Fibroblast of the aortic adventitia (primary cell): ENCODE results near the gene DMP1. TPM values are rescaled to one million over a fixed set of nuclear protein-coding genes. Genes with fewer than 3 reads are reported as not detected.

ENCODE experiments used
- DNase-seq: peaks from one replicate; pipeline ENCODE4 v3.0.0-alpha.2; 2010; ENCODE audit warnings: low read depth
- H3K4me3 ChIP-seq: 2 replicates; pipeline ENCODE4 v1.5.1; 2011; ENCODE audit warnings: low read depth, mild to moderate bottlenecking, control low read depth, low read length, moderate library complexity
- total RNA-seq: library from RNA; depleted of rRNA; stranded (reverse); fragments of >200 nt; gene quantifications from 2 replicates; pipeline ENCODE4 v1.2.3, GENCODE V29; 2012; ENCODE audit warnings: low replicate concordance
- TF ChIP-seq, protein P1 (sequence below): IDR thresholded peaks from 2 replicates; pipeline ENCODE4 v1.5.1; 2011; ENCODE audit warnings: mild to moderate bottlenecking, low read length, control low read depth, inconsistent platforms; ENCODE audit not compliant: insufficient read depth

Gene DMP1
- total RNA-seq, result not detected in 2 replicates

GRCh38 chr4:87649980-87650379 lies at the start of gene DMP1:
Gene DMP1 (plus strand): TSS chr4:87650280. CDS start chr4:87656493, 6,213 bp downstream.
- DNase-seq, result no peak
- TF ChIP-seq, protein P1, sequence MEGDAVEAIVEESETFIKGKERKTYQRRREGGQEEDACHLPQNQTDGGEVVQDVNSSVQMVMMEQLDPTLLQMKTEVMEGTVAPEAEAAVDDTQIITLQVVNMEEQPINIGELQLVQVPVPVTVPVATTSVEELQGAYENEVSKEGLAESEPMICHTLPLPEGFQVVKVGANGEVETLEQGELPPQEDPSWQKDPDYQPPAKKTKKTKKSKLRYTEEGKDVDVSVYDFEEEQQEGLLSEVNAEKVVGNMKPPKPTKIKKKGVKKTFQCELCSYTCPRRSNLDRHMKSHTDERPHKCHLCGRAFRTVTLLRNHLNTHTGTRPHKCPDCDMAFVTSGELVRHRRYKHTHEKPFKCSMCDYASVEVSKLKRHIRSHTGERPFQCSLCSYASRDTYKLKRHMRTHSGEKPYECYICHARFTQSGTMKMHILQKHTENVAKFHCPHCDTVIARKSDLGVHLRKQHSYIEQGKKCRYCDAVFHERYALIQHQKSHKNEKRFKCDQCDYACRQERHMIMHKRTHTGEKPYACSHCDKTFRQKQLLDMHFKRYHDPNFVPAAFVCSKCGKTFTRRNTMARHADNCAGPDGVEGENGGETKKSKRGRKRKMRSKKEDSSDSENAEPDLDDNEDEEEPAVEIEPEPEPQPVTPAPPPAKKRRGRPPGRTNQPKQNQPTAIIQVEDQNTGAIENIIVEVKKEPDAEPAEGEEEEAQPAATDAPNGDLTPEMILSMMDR, result no peak
- no peak within 1 kb of the TSS for H3K4me3 ChIP-seq

GRCh38 chr4:87601361-87601760 lies 48.7 kb upstream of the DMP1 start:
- no peak overlapping the region for H3K4me3 ChIP-seq
- TF ChIP-seq, protein P1, result no peak
- no peak for DNase-seq

- no peak within 1 kb of the TSS for H3K4me3 ChIP-seq
- TF ChIP-seq, protein P1, result no peak
- DNase-seq, result no peak
Observed at GRCh38 chr4:87608229-87608628, 41.9 kb upstream of the DMP1 start, which contains the start of gene DSPP. Gene DSPP (plus strand): TSS chr4:87608529. CDS start chr4:87610909, 2,380 bp downstream.

- no peak overlapping the region for H3K4me3 ChIP-seq
- DNase-seq, result no peak
- TF ChIP-seq, protein P1, result no peak
Observed at GRCh38 chr4:87614292-87614890, 35.7 kb upstream of the DMP1 start.

DNA sequence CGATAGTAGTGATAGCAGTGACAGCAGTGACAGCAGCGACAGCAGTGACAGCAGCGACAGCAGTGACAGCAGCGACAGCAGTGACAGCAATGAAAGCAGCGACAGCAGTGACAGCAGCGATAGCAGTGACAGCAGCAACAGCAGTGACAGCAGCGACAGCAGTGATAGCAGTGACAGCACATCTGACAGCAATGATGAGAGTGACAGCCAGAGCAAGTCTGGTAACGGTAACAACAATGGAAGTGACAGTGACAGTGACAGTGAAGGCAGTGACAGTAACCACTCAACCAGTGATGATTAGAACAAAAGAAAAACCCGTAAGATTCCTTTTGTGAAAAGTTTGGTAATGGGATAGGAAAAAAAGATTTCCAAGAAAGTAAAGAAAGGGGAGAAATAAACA lies 33.8 kb upstream of the DMP1 start:
- TF ChIP-seq, protein P1, result no peak
- DNase-seq, result no peak

GRCh38 chr4:87620086-87620485 lies 30.0 kb upstream of the DMP1 start:
- H3K4me3 ChIP-seq, result no peak overlapping the region
- DNase-seq, result no peak
- TF ChIP-seq, protein P1, result no peak

More for the DNA sequence above, 33.8 kb upstream of the DMP1 start:
- no peak overlapping the region for H3K4me3 ChIP-seq

DNA sequence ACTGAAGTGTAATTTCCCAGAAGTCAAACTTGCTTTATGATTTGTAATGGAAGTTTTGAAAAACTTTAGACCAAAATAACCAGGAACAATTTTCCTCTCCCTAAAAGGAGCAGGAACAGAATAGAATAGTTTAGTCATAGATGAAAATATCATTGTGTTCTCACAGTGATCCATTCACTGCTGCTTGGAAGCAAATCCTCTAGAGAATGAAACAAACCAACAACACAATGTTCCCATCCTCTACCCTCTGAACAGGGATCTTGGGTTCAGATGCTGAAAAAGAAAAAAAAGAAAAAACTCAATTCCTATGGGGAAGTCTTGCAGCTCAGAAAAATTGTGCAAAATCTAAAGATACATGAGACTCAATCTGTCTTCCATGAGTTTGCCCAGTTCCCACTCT lies 29.6 kb upstream of the DMP1 start:
- no peak overlapping the region for H3K4me3 ChIP-seq
- DNase-seq, result no peak
- TF ChIP-seq, protein P1, result no peak
